Ureter (tissue), 1 donor: ENCODE data around the gene MT1B. TPM values are rescaled to one million over a fixed set of nuclear protein-coding genes. Genes with fewer than 3 reads are reported as not detected.

ENCODE experiments used
- DNase-seq: peaks from one replicate; pipeline ENCODE4 v3.0.0-alpha.2; 2020; ENCODE audit warnings: low spot score
- total RNA-seq: library from RNA; stranded (reverse); gene quantifications from one replicate; pipeline ENCODE4 v1.2.4, GENCODE V29; 2023
- donor health status: DM: yes; HTN: yes; CAD: no.

The MT1B gene
- total RNA-seq = not detected

DNA sequence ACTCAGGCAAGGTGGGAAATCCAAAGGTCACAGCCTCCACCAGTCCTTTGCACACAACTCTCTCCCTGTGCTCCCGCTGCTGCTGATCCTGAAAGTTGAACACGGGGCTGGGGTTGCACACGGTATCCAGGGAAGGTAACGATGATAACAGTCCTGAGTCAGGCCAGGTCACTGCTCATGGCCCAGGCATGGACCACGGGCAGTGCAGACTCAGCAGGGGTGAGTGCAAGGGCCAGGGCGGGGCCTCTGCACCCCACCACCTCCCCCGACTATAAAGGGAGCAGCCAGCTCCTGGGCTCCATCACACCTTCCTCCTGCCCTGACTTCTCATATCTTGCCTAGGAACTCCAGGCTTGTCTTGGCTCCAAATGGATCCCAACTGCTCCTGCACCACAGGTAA lies at the start of gene MT1B:
Gene MT1B (plus strand): TSS at position 301 of the 400 bp plus-strand sequence. CDS start 68 bp downstream, at position 369.
- DNase-seq = no peak

DNA sequence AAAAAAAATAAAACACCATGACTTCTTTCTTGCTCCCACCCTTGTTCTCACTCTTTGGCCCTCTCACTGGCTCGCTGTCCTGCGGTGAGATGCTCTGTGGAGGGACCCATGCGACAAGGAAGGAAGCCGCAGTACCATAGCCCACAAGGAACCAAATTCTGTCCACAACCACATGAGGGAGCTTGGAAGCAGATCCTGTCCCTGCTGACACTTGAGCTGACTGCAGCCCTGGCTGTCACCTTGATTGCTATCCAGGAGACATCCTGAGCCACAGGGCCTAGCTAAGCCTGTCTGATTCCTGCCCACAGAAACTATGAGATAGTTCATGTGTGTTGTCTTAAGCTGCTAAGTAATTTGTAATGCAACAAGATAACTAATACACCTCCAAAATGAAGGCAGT lies 48.1 kb upstream of the MT1B start:
- no peak for DNase-seq

DNA sequence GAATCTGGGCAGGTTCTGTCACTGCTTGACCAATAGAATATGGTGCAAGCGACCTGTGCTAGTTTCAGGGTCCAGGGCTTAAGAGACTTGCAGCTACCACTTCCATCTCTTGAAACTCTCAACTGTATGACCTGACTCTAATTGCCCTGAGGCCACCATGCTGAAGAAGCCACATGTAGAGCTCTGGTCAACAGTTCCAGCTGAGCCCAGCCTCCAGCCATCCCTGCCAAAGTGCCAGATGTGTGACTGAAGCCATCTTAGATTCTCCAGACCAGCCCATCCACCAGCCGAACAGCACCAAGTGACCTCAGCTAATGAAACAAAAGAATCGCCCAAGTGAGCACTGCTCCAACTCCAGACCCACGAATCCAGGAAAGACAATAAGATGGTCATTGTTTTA lies 46.7 kb upstream of the MT1B start:
- DNase-seq = no peak

DNA sequence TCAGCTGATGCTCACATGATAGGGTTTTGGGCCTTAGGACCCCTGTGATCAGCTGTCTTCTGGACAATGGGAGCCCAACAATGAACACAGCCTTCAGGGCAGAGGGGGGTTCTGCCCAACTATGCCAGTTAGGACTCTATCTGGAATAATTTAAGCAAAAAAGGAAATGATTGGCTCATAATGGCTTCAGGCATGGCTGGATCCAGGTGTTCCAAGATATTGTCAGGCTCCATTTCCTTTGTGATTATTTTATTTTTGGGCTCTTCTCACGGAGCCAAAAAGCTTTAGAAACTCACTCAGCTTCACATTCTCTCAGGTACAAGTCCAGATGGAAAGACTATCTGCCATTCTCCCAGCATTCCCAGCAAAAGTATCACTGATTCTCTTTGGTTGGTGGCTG lies 46.2 kb upstream of the MT1B start:
- no peak for DNase-seq

DNA sequence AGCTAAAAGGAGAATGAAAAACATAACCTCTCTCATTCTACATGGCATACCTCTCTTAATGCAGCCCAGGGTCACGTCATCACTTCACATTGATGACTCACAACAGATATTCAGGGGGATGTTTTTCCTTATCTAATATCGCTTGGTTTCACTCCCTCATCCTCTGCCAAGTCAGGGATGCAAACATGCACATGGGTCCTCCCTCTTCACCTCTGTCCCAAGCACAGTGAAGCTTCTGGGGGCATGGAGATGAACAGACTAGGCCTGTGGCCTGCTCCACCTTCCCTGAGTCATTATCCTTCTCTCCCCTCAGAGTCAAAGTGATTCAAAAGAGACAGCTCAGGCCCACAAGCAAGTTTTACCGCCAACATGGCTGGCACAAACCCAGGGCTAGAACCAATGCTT lies 45.6 kb upstream of the MT1B start:
- DNase-seq = no peak

DNA sequence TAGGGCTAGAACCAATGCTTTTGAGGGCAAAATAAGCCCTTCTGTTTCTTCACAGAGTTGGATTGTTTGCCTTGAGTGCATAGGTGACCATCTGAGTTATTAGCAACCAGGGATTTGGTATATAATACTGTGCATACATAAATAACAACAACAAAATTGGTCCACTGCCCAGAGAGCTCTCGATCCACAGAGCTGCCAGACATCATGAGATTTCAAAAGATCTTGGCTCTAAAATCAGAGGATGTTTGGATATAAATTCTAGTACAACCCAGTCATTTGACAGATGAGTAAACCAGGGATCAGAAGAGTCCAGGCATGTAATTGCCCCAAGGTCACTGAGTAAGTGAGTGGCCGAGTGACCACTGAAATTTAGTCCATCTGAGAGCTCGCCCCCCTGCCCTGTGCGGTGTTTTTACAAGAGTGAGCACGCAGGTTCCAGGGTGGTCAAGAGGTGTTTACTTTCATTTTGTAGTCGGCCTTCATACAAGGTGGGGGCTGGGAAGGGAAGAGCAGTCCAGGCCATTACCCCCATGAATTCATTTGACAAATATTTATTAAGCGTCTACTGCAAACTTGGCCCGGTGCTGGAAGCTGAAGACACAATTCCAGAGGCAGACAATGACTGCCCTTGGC lies 45.1 kb upstream of the MT1B start:
- DNase-seq = no peak

DNA sequence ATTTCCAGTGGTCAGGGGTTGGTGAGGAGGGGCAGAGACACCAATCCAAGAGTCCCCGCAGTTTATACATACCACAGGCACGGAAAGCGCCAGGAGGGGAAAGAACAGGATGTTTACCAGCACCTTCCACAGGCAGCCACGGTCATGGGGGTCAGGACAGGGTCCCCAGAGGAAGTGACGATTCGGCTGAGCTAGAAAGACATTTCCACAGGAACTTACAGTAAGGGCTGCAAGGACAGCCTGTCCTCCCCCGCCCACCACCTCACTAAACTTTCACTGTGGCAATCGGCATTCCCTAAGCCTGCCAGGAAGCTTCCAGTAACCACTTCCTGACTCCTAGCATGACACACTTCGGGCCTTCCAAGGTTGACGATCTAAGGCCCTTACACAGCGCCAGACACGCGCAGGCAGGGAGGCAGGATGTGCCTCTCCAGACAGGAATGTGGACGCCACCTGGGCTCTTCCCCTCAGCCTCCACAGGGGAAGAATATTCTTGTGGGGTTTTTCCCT lies 44.5 kb upstream of the MT1B start:
- DNase-seq = peak; percentile 81

DNA sequence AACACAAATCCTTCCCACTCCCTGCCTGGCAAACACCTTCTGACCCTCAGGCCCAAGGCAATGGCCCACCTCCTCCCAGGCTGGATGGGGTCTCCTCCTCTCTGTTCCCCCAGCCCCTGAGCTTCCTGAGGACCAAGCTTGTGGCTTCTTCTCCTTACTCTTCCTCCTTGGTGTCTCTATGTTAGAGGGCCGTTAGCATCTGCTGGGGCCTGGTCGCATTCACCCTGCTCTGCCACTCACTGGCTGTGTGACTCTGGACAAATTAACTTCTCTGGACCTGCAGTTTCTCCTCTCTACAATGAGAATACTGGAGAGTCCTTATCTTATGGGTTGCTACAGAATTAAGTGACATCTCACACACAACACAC lies 44.0 kb upstream of the MT1B start:
- no peak for DNase-seq

DNA sequence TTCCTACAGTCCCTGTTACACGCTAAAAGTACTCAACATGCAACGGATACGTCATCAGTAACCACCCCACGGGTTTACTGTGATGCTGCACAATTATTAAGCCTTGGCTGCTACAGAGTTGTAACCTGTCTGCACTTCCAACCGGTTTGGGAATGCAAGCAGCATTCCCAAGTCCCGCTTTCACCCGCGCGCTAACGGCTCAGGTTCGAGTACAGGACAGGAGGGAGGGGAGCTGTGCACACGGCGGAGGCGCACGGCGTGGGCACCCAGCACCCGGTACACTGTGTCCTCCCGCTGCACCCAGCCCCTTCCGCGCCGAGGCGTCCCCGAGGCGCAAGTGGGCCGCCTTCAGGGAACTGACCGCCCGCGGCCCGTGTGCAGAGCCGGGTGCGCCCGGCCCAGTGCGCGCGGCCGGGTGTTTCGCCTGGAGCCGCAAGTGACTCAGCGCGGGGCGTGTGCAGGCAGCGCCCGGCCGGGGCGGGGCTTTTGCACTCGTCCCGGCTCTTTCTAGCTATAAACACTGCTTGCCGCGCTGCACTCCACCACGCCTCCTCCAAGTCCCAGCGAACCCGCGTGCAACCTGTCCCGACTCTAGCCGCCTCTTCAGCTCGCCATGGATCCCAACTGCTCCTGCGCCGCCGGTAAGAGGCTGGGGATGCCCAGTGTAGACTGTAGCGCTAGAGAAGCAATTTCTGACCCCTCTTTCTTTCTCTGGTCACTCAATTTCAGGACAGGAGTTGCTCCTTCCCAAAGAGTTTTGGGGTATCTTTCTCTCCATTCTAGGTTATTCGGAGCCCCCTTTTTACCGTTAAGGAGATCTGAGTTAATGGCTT lies 43.4 kb upstream of the MT1B start, which contains the start of gene MT2A:
Gene MT2A (plus strand): TSS at position 542 of the 833 bp plus-strand sequence. CDS start 72 bp downstream, at position 614.
- DNase-seq = peak; percentile 94

DNA sequence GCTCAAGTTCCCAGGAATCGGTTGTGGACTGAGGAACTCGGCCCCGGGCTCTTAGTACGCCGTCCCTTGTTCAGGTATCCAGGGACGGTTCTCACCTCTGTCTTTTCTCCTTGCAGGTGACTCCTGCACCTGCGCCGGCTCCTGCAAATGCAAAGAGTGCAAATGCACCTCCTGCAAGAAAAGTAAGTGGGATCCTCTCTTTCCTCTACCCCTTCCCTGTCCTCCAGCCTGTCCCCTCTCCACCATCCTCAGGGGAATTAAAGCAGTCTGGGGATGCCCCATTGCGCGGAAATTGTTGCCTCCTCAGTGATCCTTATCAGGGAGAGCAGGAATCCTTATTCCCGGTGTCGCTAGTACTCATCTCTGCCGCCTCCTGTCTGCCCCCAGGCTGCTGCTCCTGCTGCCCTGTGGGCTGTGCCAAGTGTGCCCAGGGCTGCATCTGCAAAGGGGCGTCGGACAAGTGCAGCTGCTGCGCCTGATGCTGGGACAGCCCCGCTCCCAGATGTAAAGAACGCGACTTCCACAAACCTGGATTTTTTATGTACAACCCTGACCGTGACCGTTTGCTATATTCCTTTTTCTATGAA lies 42.7 kb upstream of the MT1B start:
- DNase-seq = no peak

DNA sequence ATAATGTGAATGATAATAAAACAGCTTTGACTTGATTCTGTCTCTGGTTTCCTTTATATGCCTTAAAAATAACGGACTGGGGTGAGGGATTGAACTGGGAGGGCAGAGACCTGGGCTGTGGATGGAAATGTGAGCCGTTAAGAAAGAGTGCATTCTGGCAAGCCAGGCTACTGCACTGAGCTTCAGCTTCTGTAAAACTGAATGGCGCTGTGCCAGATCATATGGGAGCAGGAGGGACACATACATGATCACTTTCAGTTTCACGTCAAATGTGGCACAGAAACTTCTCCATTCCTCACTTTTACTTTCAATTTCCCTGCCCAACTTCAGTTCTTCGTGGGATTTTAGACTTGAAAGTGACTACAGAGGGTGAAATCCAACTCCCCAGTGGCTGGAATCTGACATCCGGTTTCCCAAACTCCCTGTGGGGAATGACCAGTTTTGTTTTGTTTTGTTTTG lies 42.2 kb upstream of the MT1B start:
- peak; percentile 80 for DNase-seq

DNA sequence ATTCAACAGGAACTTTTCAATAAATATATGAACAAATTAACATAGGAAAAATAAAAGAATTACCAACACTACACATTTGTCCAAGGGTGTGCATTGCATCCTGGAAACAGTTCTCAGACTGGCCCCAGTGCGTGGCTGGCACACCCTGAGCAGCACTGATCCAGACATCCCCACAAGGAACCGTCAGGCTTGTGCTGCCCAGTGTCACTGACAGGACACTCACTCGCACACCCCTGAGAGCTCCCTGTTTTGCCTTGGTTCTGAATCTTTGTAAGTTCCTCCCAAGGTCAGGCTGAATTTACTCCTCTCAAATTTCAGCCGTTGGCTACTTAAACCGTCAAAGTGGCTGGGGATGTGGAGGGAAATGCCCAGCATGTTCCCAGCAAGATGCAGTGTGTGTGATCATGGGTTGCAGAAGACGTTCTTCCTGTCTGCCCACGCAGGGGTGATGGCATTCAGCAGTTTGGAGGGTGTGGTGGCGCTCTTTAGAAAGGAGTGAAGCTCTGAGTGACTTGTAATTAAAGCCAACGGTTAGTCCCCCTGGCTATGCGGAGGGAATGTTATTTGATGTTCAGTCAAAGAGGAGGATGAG lies 41.6 kb upstream of the MT1B start:
- DNase-seq = no peak

DNA sequence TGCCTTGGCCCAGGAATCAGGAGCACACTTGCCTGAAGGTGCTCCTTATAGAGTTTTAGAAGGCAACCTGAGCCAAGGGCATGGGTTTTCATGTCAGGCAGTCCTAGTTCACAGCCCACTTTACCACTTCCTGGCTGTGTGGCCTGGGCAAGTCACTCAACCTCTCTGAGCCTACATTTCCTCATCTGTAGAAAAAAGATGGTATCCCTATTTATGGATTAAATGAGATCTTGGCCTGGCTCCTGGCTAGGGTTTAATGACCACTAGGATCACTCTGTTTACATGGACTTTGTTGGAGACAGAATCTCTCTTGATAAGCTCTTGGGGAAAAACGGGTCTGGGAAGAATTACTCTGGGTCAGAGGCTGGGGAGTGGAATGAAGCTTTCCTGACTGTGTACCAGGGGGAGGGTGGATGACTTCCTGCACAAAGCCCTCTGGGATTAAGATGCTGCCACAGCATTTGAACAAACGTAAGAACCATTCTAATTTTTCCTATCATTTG lies 41.0 kb upstream of the MT1B start:
- no peak for DNase-seq

DNA sequence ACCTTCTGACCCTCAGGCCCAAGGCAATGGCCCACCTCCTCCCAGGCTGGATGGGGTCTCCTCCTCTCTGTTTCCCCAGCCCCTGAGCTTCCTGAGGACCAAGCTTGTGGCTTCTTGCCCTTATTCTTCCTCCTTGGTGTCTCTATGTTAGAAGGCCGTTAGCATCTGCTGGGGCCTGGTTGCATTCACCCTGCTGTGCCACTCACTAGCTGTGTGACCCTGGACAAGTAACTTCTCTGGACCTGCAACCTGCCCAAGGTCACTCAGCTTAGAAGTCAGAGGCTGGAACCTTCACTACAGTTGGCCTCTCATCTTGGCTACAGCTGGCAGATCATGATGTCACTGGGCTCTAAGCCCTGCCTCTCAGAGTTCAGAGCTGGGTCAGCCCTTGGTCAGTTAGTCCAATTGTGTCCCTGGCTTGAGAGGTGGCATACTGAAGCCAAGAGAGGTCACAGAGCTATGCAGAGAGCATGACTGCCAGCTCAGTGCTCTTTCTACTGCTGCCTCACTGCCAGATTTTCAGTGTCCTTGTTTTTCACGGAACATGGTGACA lies 40.3 kb upstream of the MT1B start:
- no peak for DNase-seq

DNA sequence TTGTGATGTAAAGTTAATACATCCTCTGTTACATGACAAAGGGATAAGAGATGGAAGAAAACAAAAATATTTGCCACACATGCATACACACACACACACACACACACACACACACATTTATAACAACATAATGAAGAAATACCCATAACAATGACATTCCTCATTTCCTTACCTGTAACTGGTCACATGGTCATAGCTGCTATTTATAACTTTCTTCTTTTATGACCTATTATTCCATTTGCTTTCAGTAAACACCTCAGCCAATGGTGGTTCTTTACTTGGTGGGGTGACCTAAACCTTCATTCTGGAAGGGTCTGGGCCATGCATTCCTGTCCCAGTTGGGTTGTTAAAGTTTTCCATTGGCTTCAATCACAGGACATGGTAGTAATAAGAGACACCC lies 38.0 kb upstream of the MT1B start:
- DNase-seq = no peak

DNA sequence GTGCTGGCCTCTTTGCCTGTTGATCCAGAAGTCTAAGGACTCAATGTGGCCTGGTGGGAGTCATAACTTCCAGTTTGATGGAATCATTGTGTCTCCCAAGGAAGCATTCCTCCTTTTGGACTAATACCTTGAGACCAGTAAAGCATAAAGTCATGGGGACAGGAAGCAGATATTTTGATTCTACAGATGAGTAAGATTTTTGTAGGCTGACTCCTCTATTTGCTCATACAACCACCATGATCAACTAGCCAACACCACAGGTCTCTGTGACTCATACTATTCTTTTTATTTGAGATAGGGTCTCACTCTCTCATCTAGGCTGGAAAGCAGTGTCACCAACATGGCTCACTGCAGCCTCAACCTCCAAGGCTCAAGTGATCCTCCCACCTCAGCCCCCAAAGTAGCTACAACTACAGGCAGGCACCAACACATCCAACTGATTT lies 37.1 kb upstream of the MT1B start:
- DNase-seq = no peak

DNA sequence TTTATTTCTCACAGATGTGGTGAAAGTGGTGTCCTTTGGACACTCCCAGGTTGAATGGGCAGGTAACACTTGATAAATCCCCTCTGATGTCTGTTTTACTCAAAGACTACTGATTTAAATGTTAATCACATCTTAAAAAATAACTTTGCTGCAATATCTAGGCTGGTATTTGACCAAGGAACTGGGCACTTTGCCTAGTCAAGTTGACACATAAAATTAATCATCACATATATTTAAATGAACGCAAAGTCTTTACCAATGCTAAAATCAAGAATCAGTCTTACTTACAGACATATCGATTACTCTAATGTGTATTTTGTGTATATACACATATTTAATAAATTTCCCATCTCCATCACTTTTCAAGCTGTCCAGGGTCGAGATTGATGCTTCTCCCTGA lies 36.3 kb upstream of the MT1B start:
- no peak for DNase-seq

DNA sequence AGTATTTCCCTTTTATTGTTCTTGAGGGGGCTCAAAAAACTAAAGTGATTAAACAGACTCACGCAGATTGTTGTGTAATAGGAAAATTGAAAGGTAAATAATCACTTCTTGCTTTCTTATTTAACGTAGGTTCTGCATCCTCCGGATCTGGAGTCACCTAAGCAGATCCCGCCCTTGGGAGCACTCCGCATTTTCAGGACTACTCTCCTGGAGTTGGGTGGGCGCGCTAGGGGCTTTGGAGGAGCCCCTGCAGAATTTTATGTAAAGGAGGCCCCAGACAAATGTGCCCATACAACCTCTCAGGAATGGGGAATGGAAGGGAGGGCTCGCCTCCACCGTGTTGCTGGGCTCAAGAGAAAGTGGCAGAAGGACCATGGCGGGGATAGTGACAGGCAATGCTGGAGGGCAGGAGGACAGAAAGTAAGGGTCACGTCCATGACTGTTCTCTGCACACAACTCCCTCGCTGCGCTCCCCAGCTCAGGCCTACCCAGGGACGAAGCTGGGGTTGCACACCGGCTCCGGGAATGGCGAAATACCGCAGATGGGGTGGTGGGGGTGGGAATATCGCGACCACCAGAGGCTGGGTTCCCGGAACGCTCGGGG lies 35.0 kb upstream of the MT1B start:
- DNase-seq = no peak

DNA sequence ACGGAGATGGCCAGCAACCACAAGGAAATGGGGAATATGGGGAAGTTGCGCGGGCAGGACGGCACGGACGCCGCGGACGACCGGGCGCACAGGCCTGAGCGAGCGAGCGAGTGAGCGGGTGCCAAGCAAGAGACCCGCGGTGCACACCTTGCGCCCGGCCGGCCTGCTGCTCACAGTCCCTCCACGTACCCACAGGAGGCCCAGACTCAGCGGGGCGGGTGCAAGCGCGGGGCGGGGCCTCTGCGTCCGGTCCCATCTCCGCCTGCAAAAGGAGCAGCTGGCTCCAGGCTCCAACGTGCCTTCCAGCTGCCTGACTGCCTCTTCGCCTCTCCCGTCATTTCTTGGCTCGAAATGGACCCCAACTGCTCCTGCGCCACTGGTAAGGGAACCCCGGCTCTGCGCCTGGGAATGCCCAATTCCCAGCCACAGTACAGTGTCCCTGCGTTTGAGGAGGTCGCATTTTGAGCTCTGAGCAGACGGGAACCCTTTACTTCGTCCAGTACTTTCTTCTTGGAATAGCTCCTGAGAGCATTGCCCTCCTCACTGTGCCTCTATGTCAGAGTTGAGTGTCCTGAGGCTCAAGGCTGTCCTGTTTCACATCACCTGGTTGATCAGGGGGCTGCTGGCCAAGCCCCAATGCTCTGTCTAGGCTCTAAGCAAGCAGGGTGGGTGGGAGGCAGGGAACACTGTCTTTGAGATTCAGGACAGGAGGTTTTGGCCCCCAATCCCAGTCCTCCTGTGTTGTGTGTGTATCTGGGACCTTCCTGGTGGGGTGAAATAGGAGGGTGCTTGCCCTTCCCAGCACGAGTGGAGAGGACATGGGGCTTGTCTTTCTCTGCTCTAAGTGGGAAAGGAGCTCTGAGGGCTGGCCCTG lies 34.2 kb upstream of the MT1B start:
- DNase-seq = peak; percentile 78

DNA sequence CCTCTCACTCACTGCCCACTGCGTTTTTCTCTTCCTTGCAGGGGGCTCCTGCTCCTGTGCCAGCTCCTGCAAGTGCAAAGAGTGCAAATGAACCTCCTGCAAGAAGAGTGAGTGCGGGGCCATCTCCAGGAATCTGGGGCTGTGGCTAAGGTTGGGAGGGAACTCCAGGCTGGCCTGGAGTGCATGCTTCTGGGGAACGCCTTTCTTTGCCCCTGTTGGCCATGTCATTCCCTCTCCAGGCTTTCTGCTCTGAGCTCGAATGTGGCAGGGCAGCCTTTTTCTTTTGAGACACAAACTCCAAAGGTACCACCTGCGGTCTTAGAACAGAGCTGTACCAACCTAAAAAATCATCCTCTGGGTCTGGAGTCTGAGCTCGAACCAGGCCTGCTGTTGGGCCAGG lies 33.5 kb upstream of the MT1B start:
- no peak for DNase-seq
